SK-N-SH (cell line): ENCODE measurements around the gene EIF2AK2. TPM values are rescaled to one million over a fixed set of nuclear protein-coding genes. Genes with fewer than 3 reads are reported as not detected.

Source experiments
- CTCF ChIA-PET: fragments of 300-600, 350-600 bp; formaldehyde crosslinking; extraction: SDS; loops from one replicate; lab custom pipeline; 2021; lab: Yijun Ruan, JAX
- POLR2A ChIA-PET: fragments of 350-600 bp; sonication (Branson Sonifier 250); formaldehyde crosslinking; extraction: SDS; loops from one replicate; lab custom pipeline; 2020; ENCODE audit warnings: antibody characterized with exemption, inconsistent platforms; lab: Yijun Ruan, JAX
- DNase-seq: peaks from one replicate; pipeline ENCODE4 v3.0.0; 2012
- H2AFZ ChIP-seq: fragments of 200-600 bp; sonication (generic); 2 replicates; pipeline ENCODE4 v1.8.1; 2016; ENCODE audit warnings: antibody characterized with exemption, mild to moderate bottlenecking, low read depth
- H3F3A ChIP-seq: fragments of 200-600 bp; sonication (generic); replicated peaks from 2 replicates; pipeline ENCODE3; 2016; ENCODE audit warnings: antibody characterized with exemption, mild to moderate bottlenecking; ENCODE audit not compliant: insufficient read depth
- H3K27ac ChIP-seq, 2 experiments: fragments of 200-500 bp in 1 of 2; fragments of 200-600 bp in 1 of 2; sonication (Bioruptor generic) in 1 of 2; sonication (generic), shearing (Covaris generic) in 1 of 2; 2 replicates each; pipeline versions ENCODE4 v1.5.1 to v1.6.1; 2014 to 2016; ENCODE audit warnings: low read depth in 2 of 2, inconsistent platforms in 1 of 2, low read length in 1 of 2, mild to moderate bottlenecking in 1 of 2, mixed read lengths in 1 of 2
- H3K27me3 ChIP-seq: fragments of 200-600 bp; sonication (generic), shearing (Covaris generic); 2 replicates; pipeline ENCODE4 v1.6.1; 2016; ENCODE audit warnings: mixed run types; ENCODE audit not compliant: insufficient read depth
- H3K36me3 ChIP-seq, 2 experiments: fragments of 200-500 bp in 1 of 2; fragments of 200-600 bp in 1 of 2; sonication (Bioruptor generic) in 1 of 2; sonication (generic) in 1 of 2; replicated peaks in 1 of 2; 2 replicates each; pipeline versions ENCODE3 to v1.5.1; 2014 to 2016; ENCODE audit warnings: low read length in 1 of 2, mild to moderate bottlenecking in 1 of 2; ENCODE audit not compliant: insufficient read depth in 2 of 2, control insufficient read depth in 1 of 2
- H3K4me1 ChIP-seq, 2 experiments: fragments of 200-500 bp in 1 of 2; fragments of 200-600 bp in 1 of 2; sonication (Bioruptor generic) in 1 of 2; sonication (generic), shearing (Covaris generic) in 1 of 2; 2 replicates each; pipeline versions ENCODE4 v1.5.1 to v1.6.1; 2014 to 2016; ENCODE audit warnings: low read depth in 1 of 2, low read length in 1 of 2, mixed run types in 1 of 2; ENCODE audit not compliant: insufficient read depth in 2 of 2, control insufficient read depth in 1 of 2
- H3K4me2 ChIP-seq: fragments of 200-600 bp; sonication (generic), shearing (Covaris generic); 2 replicates; pipeline ENCODE4 v1.6.1; 2017; ENCODE audit warnings: mixed run types
- H3K4me3 ChIP-seq, 2 experiments: fragments of 200-500 bp in 1 of 2; fragments of 200-600 bp in 1 of 2; sonication (Bioruptor generic) in 1 of 2; sonication (generic), shearing (Covaris generic) in 1 of 2; 2 replicates each; pipeline versions ENCODE4 v1.5.1 to v1.8.1; 2014 to 2016; ENCODE audit warnings: low read depth in 2 of 2, inconsistent platforms in 1 of 2, low read length in 1 of 2, mild to moderate bottlenecking in 1 of 2, mixed read lengths in 1 of 2, moderate library complexity in 1 of 2
- H3K79me2 ChIP-seq: fragments of 200-600 bp; sonication (generic); 2 replicates; pipeline ENCODE4 v1.8.1; 2017; ENCODE audit warnings: mild to moderate bottlenecking; ENCODE audit not compliant: insufficient read depth
- H3K9ac ChIP-seq: fragments of 200-600 bp; sonication (generic); 2 replicates; pipeline ENCODE4 v1.6.1; 2017; ENCODE audit warnings: mixed run types
- H3K9me2 ChIP-seq: fragments of 200-600 bp; sonication (generic); 2 replicates; pipeline ENCODE4 v1.6.1; 2017; ENCODE audit warnings: mixed run types
- H3K9me3 ChIP-seq: fragments of 200-600 bp; sonication (generic); 2 replicates; pipeline ENCODE4 v1.6.1; 2017; ENCODE audit warnings: mixed run types, mild to moderate bottlenecking, moderate library complexity
- H4K20me1 ChIP-seq: fragments of 200-600 bp; sonication (generic); 2 replicates; pipeline ENCODE4 v1.6.1; 2017; ENCODE audit warnings: mild to moderate bottlenecking, mixed run types; ENCODE audit not compliant: insufficient read depth
- GATA2 ChIP-seq: sonication (generic); formaldehyde crosslinking; IDR thresholded peaks from 2 replicates; pipeline ENCODE4 v1.5.0; 2020; ENCODE audit warnings: mild to moderate bottlenecking, missing genetic modification reagents
- JUND ChIP-seq: IDR thresholded peaks from 2 replicates; pipeline ENCODE4 v1.4.0; 2012
- NFIC ChIP-seq: IDR thresholded peaks from 2 replicates; pipeline ENCODE4 v1.4.0; 2012; ENCODE audit warnings: borderline replicate concordance
- RAD21 ChIP-seq: IDR thresholded peaks from 2 replicates; pipeline ENCODE4 v1.6.1; 2012; ENCODE audit warnings: mild to moderate bottlenecking, low read length
- RCOR1 ChIP-seq: fragments of 150-350 bp; IDR thresholded peaks from 2 replicates; pipeline ENCODE4 v1.6.1; 2017; ENCODE audit warnings: antibody characterized with exemption, low read length
- TAF1 ChIP-seq: IDR thresholded peaks from 2 replicates; pipeline ENCODE4 v1.6.1; 2012; ENCODE audit warnings: low read depth, mild to moderate bottlenecking, low read length, moderate library complexity, borderline replicate concordance
- TCF12 ChIP-seq: IDR thresholded peaks from 2 replicates; pipeline ENCODE4 v1.4.0; 2012
- TEAD4 ChIP-seq: IDR thresholded peaks from 2 replicates; pipeline ENCODE4 v1.4.0; 2012; ENCODE audit warnings: mild to moderate bottlenecking, borderline replicate concordance; ENCODE audit not compliant: insufficient read depth
- WGBS: methylation state at CpG from one replicate; pipeline ENCODE4 v1.1.6; 2017; ENCODE audit warnings: low lambda C conversion rate; 5-methylcytosine and 5-hydroxymethylcytosine counted together
- polyA plus RNA-seq, 3 experiments: library from polyadenylated mRNA; depleted of rRNA; stranded (reverse); fragments of >200 nt; gene quantifications; 2 replicates each; pipeline ENCODE4 v1.2.3, GENCODE V29; 2012
- TF ChIP-seq, protein P1 (sequence below): fragments of 200-600 bp; sonication (generic); IDR thresholded peaks from 2 replicates; pipeline ENCODE4 v1.6.1; 2017; ENCODE audit warnings: antibody characterized with exemption, mild to moderate bottlenecking, moderate library complexity
- TF ChIP-seq, protein P2 (sequence below): IDR thresholded peaks from 2 replicates; pipeline ENCODE4 v1.4.0; 2012; ENCODE audit warnings: low read depth, borderline replicate concordance
- TF ChIP-seq, protein P3 (sequence below): IDR thresholded peaks from 2 replicates; pipeline ENCODE4 v1.6.1; 2012; ENCODE audit warnings: mild to moderate bottlenecking, low read depth, low read length, moderate library complexity
- TF ChIP-seq, protein P4 (sequence below): IDR thresholded peaks from 2 replicates; pipeline ENCODE4 v1.4.0; 2012; ENCODE audit warnings: low read depth

The EIF2AK2 gene
- polyA plus RNA-seq, 1 of the 3 experiments (the other 2 are of a cell fraction), result 9.0 TPM

DNA sequence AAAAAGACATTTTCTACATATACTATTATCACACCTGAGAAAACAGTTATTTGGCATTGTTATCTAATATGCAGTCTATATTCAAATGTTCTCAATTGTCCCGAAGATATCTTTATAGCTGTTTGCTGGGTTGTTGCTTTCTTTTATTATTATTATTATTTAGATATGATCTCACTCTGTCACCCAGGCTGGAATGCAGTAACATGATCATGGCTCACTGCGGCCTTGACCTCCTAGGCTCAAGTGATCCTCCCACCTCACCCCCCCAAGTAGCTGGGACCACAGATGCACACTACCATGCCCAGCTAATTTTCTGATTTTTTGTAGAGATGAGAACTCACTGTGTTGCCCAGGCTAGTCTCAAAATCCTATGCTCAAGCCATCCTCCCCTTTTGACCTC is 52.6 kb downstream of the EIF2AK2 start (continued):
- TF ChIP-seq, protein P1, sequence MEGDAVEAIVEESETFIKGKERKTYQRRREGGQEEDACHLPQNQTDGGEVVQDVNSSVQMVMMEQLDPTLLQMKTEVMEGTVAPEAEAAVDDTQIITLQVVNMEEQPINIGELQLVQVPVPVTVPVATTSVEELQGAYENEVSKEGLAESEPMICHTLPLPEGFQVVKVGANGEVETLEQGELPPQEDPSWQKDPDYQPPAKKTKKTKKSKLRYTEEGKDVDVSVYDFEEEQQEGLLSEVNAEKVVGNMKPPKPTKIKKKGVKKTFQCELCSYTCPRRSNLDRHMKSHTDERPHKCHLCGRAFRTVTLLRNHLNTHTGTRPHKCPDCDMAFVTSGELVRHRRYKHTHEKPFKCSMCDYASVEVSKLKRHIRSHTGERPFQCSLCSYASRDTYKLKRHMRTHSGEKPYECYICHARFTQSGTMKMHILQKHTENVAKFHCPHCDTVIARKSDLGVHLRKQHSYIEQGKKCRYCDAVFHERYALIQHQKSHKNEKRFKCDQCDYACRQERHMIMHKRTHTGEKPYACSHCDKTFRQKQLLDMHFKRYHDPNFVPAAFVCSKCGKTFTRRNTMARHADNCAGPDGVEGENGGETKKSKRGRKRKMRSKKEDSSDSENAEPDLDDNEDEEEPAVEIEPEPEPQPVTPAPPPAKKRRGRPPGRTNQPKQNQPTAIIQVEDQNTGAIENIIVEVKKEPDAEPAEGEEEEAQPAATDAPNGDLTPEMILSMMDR, result no peak
- no peak for TF ChIP-seq RAD21
- TF ChIP-seq, protein P2, sequence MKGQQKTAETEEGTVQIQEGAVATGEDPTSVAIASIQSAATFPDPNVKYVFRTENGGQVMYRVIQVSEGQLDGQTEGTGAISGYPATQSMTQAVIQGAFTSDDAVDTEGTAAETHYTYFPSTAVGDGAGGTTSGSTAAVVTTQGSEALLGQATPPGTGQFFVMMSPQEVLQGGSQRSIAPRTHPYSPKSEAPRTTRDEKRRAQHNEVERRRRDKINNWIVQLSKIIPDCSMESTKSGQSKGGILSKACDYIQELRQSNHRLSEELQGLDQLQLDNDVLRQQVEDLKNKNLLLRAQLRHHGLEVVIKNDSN, result no peak
- no peak for TF ChIP-seq GATA2 (CRISPR knock-in tag)
- TF ChIP-seq, all 33 proteins: peak for 0

DNA sequence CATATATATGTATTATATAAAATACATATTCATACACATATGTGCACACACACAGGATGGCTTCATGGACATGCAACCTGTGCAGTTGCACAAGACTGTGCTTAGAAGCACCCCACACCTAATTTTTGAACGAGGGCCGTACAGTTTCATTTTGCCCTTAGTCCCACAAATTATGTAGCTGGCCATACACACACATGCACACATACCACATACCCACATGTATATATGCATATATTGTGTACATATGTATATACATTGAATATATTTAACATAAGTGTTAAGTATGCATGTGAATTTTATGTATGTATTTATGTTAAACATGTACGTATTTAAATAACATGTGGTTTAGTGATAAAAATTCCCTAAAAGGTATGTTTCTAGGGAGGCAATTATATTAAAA is 54.2 kb downstream of the EIF2AK2 start:
- CTCF ChIA-PET, result interaction anchor here (0.7 kb wide), 1 partner anchor 151 kb away, joined by 3 read pairs; no protein-coding TSS in a partner anchor
- 95% methylated on average over 3 of the region's 3 CpGs for WGBS

More for the DNA sequence above, 54.2 kb downstream of the EIF2AK2 start:
- no peak overlapping the region for H3K9ac ChIP-seq
- H3K27ac ChIP-seq, result no peak overlapping the region
- POLR2A ChIA-PET, result no interaction called here
- no peaks in the 10 kb centered on the region; a peak in 1 of 4 replicates for H3K4me1 ChIP-seq
- peaks cover 60 to 66% of the 10 kb centered on the region in 2 experiments for H3K36me3 ChIP-seq
- no peaks in the 10 kb centered on the region for H3K79me2 ChIP-seq
- no peaks in the 10 kb centered on the region for H3K9me3 ChIP-seq
- H4K20me1 ChIP-seq, result no peaks in the 10 kb centered on the region
- no peak overlapping the region for H2AFZ ChIP-seq
- DNase-seq, result no peak
- no peaks in the 10 kb centered on the region for H3K9me2 ChIP-seq
- peaks cover 5% of the 10 kb centered on the region for H3F3A ChIP-seq
- TF ChIP-seq NFIC (no peak), TAF1 (no peak), JUND (no peak), RCOR1 (no peak), TCF12 (no peak), TEAD4 (no peak)
- TF ChIP-seq, protein P3, sequence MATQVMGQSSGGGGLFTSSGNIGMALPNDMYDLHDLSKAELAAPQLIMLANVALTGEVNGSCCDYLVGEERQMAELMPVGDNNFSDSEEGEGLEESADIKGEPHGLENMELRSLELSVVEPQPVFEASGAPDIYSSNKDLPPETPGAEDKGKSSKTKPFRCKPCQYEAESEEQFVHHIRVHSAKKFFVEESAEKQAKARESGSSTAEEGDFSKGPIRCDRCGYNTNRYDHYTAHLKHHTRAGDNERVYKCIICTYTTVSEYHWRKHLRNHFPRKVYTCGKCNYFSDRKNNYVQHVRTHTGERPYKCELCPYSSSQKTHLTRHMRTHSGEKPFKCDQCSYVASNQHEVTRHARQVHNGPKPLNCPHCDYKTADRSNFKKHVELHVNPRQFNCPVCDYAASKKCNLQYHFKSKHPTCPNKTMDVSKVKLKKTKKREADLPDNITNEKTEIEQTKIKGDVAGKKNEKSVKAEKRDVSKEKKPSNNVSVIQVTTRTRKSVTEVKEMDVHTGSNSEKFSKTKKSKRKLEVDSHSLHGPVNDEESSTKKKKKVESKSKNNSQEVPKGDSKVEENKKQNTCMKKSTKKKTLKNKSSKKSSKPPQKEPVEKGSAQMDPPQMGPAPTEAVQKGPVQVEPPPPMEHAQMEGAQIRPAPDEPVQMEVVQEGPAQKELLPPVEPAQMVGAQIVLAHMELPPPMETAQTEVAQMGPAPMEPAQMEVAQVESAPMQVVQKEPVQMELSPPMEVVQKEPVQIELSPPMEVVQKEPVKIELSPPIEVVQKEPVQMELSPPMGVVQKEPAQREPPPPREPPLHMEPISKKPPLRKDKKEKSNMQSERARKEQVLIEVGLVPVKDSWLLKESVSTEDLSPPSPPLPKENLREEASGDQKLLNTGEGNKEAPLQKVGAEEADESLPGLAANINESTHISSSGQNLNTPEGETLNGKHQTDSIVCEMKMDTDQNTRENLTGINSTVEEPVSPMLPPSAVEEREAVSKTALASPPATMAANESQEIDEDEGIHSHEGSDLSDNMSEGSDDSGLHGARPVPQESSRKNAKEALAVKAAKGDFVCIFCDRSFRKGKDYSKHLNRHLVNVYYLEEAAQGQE, result no peak
- TF ChIP-seq, protein P4, sequence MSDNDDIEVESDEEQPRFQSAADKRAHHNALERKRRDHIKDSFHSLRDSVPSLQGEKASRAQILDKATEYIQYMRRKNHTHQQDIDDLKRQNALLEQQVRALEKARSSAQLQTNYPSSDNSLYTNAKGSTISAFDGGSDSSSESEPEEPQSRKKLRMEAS, result no peak
- no peak overlapping the region for H3K4me3 ChIP-seq
- no peak overlapping the region for H3K4me2 ChIP-seq
- H3K27me3 ChIP-seq, result no peaks in the 10 kb centered on the region
